DOHH2 (cell line): Measurements from ENCODE around the gene FOSL1.

Experiments
- EZH2phosphoT487 ChIP-seq: fragments of 200-600 bp; sonication (generic); IDR thresholded peaks from 2 replicates; pipeline ENCODE4 v1.6.1; 2017; ENCODE audit warnings: borderline replicate concordance, mild to moderate bottlenecking, antibody characterized with exemption, low read length, moderate library complexity, mixed read lengths
- TF ChIP-seq, protein P1 (sequence below): fragments of 200-600 bp; sonication (generic); IDR thresholded peaks from one replicate; pipeline ENCODE4 v1.5.1; 2014; ENCODE audit warnings: antibody characterized with exemption, mild to moderate bottlenecking, low read depth, low read length; ENCODE audit not compliant: poor library complexity, severe bottlenecking

- TF ChIP-seq, protein P1, sequence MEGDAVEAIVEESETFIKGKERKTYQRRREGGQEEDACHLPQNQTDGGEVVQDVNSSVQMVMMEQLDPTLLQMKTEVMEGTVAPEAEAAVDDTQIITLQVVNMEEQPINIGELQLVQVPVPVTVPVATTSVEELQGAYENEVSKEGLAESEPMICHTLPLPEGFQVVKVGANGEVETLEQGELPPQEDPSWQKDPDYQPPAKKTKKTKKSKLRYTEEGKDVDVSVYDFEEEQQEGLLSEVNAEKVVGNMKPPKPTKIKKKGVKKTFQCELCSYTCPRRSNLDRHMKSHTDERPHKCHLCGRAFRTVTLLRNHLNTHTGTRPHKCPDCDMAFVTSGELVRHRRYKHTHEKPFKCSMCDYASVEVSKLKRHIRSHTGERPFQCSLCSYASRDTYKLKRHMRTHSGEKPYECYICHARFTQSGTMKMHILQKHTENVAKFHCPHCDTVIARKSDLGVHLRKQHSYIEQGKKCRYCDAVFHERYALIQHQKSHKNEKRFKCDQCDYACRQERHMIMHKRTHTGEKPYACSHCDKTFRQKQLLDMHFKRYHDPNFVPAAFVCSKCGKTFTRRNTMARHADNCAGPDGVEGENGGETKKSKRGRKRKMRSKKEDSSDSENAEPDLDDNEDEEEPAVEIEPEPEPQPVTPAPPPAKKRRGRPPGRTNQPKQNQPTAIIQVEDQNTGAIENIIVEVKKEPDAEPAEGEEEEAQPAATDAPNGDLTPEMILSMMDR: no peak
- no peak for TF ChIP-seq EZH2phosphoT487
Measured at GRCh38 chr11:65898656-65899355, 1.4 kb downstream of the FOSL1 start.
